Activated CD8-positive, alpha-beta memory T cell treated with anti-CD3 and anti-CD28 coated beads, Interleukin-2, amount 10 ng/mL, durations not matched to agents 7 days and 5 days (primary cell): ENCODE data around the gene NLRP1. TPM values are rescaled to one million over a fixed set of nuclear protein-coding genes. Genes with fewer than 3 reads are reported as not detected.

Experiments
- ATAC-seq: fragments of 150-1000 bp; cut with Tn5 transposase; one replicate; pipeline ENCODE4 v1.10.0; 2021; ENCODE audit warnings: moderate library complexity
- CTCF ChIA-PET: fragments of 350-600 bp; sonication (Branson Sonifier 250); formaldehyde crosslinking; loops from one replicate; lab custom pipeline; 2021; ENCODE audit warnings: antibody characterized with exemption; lab: Charles Lee
- DNase-seq: peaks from one replicate; pipeline ENCODE4 v3.0.0-alpha.2; 2020
- H3K27ac Mint-ChIP-seq: one replicate; pipeline ENCODE4 v1.8.0; 2021; ENCODE audit warnings: mild to moderate bottlenecking, mixed read lengths
- H3K27me3 Mint-ChIP-seq: one replicate; pipeline ENCODE4 v1.8.0; 2021; ENCODE audit warnings: mixed read lengths
- H3K36me3 Mint-ChIP-seq: one replicate; pipeline ENCODE4 v1.8.0; 2021; ENCODE audit warnings: mild to moderate bottlenecking, mixed read lengths
- H3K4me1 Mint-ChIP-seq: one replicate; pipeline ENCODE4 v1.8.0; 2021; ENCODE audit warnings: mixed read lengths
- H3K4me3 Mint-ChIP-seq: one replicate; pipeline ENCODE4 v1.8.0; 2021; ENCODE audit warnings: mild to moderate bottlenecking, moderate library complexity, mixed read lengths
- H3K9me3 Mint-ChIP-seq: one replicate; pipeline ENCODE4 v1.8.0; 2022; ENCODE audit warnings: low read depth, mixed read lengths
- total RNA-seq, 2 experiments: library from RNA; stranded (reverse); gene quantifications; one replicate each; pipeline ENCODE4 v1.2.3, GENCODE V29; 2021

Gene NLRP1
- total RNA-seq, 2 experiments from 2014 or later: 39.1 to 66.6 TPM

GRCh38 chr17:5607946-5608345 lies 23.6 kb upstream of the NLRP1 start:
- CTCF ChIA-PET: no interaction called here

GRCh38 chr17:5605452-5605851 lies 21.1 kb upstream of the NLRP1 start:
- CTCF ChIA-PET: no interaction called here
- Mint-ChIP-seq H3K36me3 (no peaks in the 10 kb centered on the region), H3K9me3 (no peaks in the 10 kb centered on the region), H3K4me1 (peaks cover 6% of the 10 kb centered on the region), H3K4me3 (no peak overlapping the region), H3K27ac (no peak overlapping the region), H3K27me3 (peaks cover 39% of the 10 kb centered on the region)
- DNase-seq: no peak
- no peak for ATAC-seq

More at GRCh38 chr17:5607946-5608345, 23.6 kb upstream of the NLRP1 start:
- DNase-seq: peak; percentile 49
- peaks cover 25% of the 10 kb centered on the region for H3K27me3 Mint-ChIP-seq
- H3K9me3 Mint-ChIP-seq: no peaks in the 10 kb centered on the region
- H3K4me1 Mint-ChIP-seq: peaks cover 18% of the 10 kb centered on the region
- no peak overlapping the region for H3K4me3 Mint-ChIP-seq
- no peak overlapping the region for H3K27ac Mint-ChIP-seq
- ATAC-seq: no peak
- no peaks in the 10 kb centered on the region for H3K36me3 Mint-ChIP-seq

- Mint-ChIP-seq H3K36me3 (no peaks in the 10 kb centered on the region), H3K9me3 (no peaks in the 10 kb centered on the region), H3K4me1 (no peaks in the 10 kb centered on the region), H3K27me3 (peaks cover 71% of the 10 kb centered on the region), H3K27ac (no peak overlapping the region), H3K4me3 (no peak overlapping the region)
- no peak for DNase-seq
- ATAC-seq: no peak
- CTCF ChIA-PET: no interaction called here
These were observed 15.7 kb upstream of the NLRP1 start for GRCh38 chr17:5600041-5600440.

- CTCF ChIA-PET: interaction anchor here (1.0 to 1.3 kb wide), 2 partner anchors 108 to 838 kb away, joined by 3 read pairs; no protein-coding TSS in a partner anchor
- peaks cover 72% of the 10 kb centered on the region for H3K27me3 Mint-ChIP-seq
- H3K36me3 Mint-ChIP-seq: no peaks in the 10 kb centered on the region
- H3K27ac Mint-ChIP-seq: no peak overlapping the region
- ATAC-seq (no peak), DNase-seq (no peak)
- no peaks in the 10 kb centered on the region for H3K9me3 Mint-ChIP-seq
- no peak overlapping the region for H3K4me3 Mint-ChIP-seq
- no peaks in the 10 kb centered on the region for H3K4me1 Mint-ChIP-seq
These were observed 14.1 kb upstream of the NLRP1 start for GRCh38 chr17:5598457-5598856.

GRCh38 chr17:5596421-5596820 lies 12.1 kb upstream of the NLRP1 start:
- DNase-seq: peak; percentile 18
- no peaks in the 10 kb centered on the region for H3K9me3 Mint-ChIP-seq
- no peaks in the 10 kb centered on the region for H3K4me1 Mint-ChIP-seq
- H3K27me3 Mint-ChIP-seq: peaks cover 67% of the 10 kb centered on the region
- CTCF ChIA-PET: no interaction called here
- no peaks in the 10 kb centered on the region for H3K36me3 Mint-ChIP-seq
- no peak overlapping the region for H3K4me3 Mint-ChIP-seq
- no peak for ATAC-seq
- no peak overlapping the region for H3K27ac Mint-ChIP-seq

GRCh38 chr17:5595831-5596230 lies 11.5 kb upstream of the NLRP1 start:
- Mint-ChIP-seq H3K27ac (no peak overlapping the region), H3K9me3 (no peaks in the 10 kb centered on the region), H3K36me3 (no peaks in the 10 kb centered on the region), H3K4me3 (no peak overlapping the region), H3K4me1 (no peaks in the 10 kb centered on the region), H3K27me3 (peaks cover 64% of the 10 kb centered on the region)
- peak; percentile 16 for DNase-seq
- CTCF ChIA-PET: interaction anchor here (5.5 kb wide), 1 partner anchor 111 kb away, joined by 26 read pairs; no protein-coding TSS in a partner anchor
- ATAC-seq: no peak

- no peak overlapping the region for H3K4me3 Mint-ChIP-seq
- ATAC-seq: no peak
- peak; percentile 33 for DNase-seq
- CTCF ChIA-PET: interaction anchor here (1.0 to 5.5 kb wide), 14 partner anchors 9 to 852 kb away, joined by 3 to 26 read pairs (median 4); partner anchors contain the start of gene PIMREG
- no peak overlapping the region for H3K27ac Mint-ChIP-seq
- H3K36me3 Mint-ChIP-seq: no peaks in the 10 kb centered on the region
- peaks cover 44% of the 10 kb centered on the region for H3K27me3 Mint-ChIP-seq
- H3K9me3 Mint-ChIP-seq: no peaks in the 10 kb centered on the region
- H3K4me1 Mint-ChIP-seq: peaks cover under 1% of the 10 kb centered on the region
These were observed 8.1 kb upstream of the NLRP1 start for GRCh38 chr17:5592382-5592781.

GRCh38 chr17:5591966-5592365 lies 7.7 kb upstream of the NLRP1 start:
- CTCF ChIA-PET: interaction anchor here (0.6 to 5.5 kb wide), 13 partner anchors 10 to 853 kb away, joined by 3 to 26 read pairs (median 4); partner anchors contain the start of gene PIMREG
- ATAC-seq (no peak), DNase-seq (peak; percentile 31)
- Mint-ChIP-seq H3K36me3 (no peaks in the 10 kb centered on the region), H3K4me1 (peaks cover 5% of the 10 kb centered on the region), H3K4me3 (no peak overlapping the region), H3K27ac (no peak overlapping the region), H3K27me3 (peaks cover 42% of the 10 kb centered on the region), H3K9me3 (no peaks in the 10 kb centered on the region)

- H3K27ac Mint-ChIP-seq: no peak overlapping the region
- H3K9me3 Mint-ChIP-seq: no peaks in the 10 kb centered on the region
- CTCF ChIA-PET: interaction anchor here (0.6 to 2.2 kb wide), 5 partner anchors 73 to 834 kb away, joined by 3 to 27 read pairs (median 4); no protein-coding TSS in a partner anchor
- no peaks in the 10 kb centered on the region for H3K36me3 Mint-ChIP-seq
- peaks cover 18% of the 10 kb centered on the region for H3K27me3 Mint-ChIP-seq
- H3K4me1 Mint-ChIP-seq: peaks cover 31% of the 10 kb centered on the region
- ATAC-seq (no peak), DNase-seq (no peak)
- no peak overlapping the region for H3K4me3 Mint-ChIP-seq
These were observed 4.3 kb upstream of the NLRP1 start for GRCh38 chr17:5588584-5588983.

- H3K9me3 Mint-ChIP-seq: no peaks in the 10 kb centered on the region
- no peak overlapping the region for H3K4me3 Mint-ChIP-seq
- H3K4me1 Mint-ChIP-seq: peaks cover 37% of the 10 kb centered on the region
- H3K27ac Mint-ChIP-seq: peak overlapping the region; percentile 42
- peaks cover 6% of the 10 kb centered on the region for H3K36me3 Mint-ChIP-seq
- peaks cover 15% of the 10 kb centered on the region for H3K27me3 Mint-ChIP-seq
- CTCF ChIA-PET: interaction anchor here (0.6 to 2.2 kb wide), 10 partner anchors 21 to 857 kb away, joined by 3 to 27 read pairs (median 3); partner anchors contain the start of genes DERL2 and MIS12
- DNase-seq (peak; percentile 62), ATAC-seq (no peak)
These were observed 3.2 kb upstream of the NLRP1 start for GRCh38 chr17:5587438-5588032.

- Mint-ChIP-seq H3K9me3 (no peaks in the 10 kb centered on the region), H3K36me3 (peaks cover 18% of the 10 kb centered on the region), H3K27me3 (peaks cover 8% of the 10 kb centered on the region), H3K4me1 (peaks cover 49% of the 10 kb centered on the region), H3K4me3 (no peak overlapping the region), H3K27ac (peak overlapping the region; percentile 58)
- DNase-seq: peak; percentile 51
- ATAC-seq: no peak
- CTCF ChIA-PET: interaction anchor here (0.8 to 2.4 kb wide), 3 partner anchors 121 to 856 kb away, joined by 3 to 7 read pairs (median 3); no protein-coding TSS in a partner anchor
These were observed 1.7 kb upstream of the NLRP1 start for GRCh38 chr17:5585836-5586521.

GRCh38 chr17:5585287-5585794 lies 1.0 kb upstream of the NLRP1 start:
- H3K27ac Mint-ChIP-seq: peak overlapping the region; percentile 93
- H3K4me3 Mint-ChIP-seq: no peak overlapping the region
- H3K9me3 Mint-ChIP-seq: no peaks in the 10 kb centered on the region

More at GRCh38 chr17:5585287-5585794, 1.0 kb upstream of the NLRP1 start:
- peaks cover 21% of the 10 kb centered on the region for H3K36me3 Mint-ChIP-seq
- H3K27me3 Mint-ChIP-seq: peaks cover 7% of the 10 kb centered on the region
- ATAC-seq (no peak), DNase-seq (no peak)
- H3K4me1 Mint-ChIP-seq: peaks cover 55% of the 10 kb centered on the region
- CTCF ChIA-PET: interaction anchor here (0.6 to 2.4 kb wide), 7 partner anchors 8 to 857 kb away, joined by 3 to 7 read pairs (median 3); partner anchors contain the start of genes C1QBP, DERL2 and MIS12
